Transverse colon (tissue), 4 donors: ENCODE data around the gene ELOVL1. TPM values are rescaled to one million over a fixed set of nuclear protein-coding genes. Genes with fewer than 3 reads are reported as not detected.
"Not testable (repeated sequence)": the region's sequence is repeated elsewhere in the genome, so short reads cannot be mapped to it uniquely, and the experiment has no call there.

Experiments used
- DNase-seq: peaks from one replicate; pipeline ENCODE4 v3.0.0-alpha.2; 2019
- H3K27ac ChIP-seq, 4 donors: fragments of 200-600 bp; sonication (generic); 2 replicates each; pipeline ENCODE4 v1.5.1; 2016 to 2018; ENCODE audit warnings: inconsistent platforms in 4 of 4
- H3K27me3 ChIP-seq: fragments of 200-600 bp; sonication (generic); 2 replicates; pipeline ENCODE4 v1.5.1; 2017; ENCODE audit warnings: inconsistent platforms
- H3K36me3 ChIP-seq, 4 donors: fragments of 200-600 bp; sonication (generic); 2 replicates each; pipeline ENCODE4 v1.5.1; 2017 to 2019; ENCODE audit warnings: inconsistent platforms in 4 of 4
- H3K4me1 ChIP-seq, 4 donors: fragments of 200-600 bp; sonication (generic); 2 replicates each; pipeline ENCODE4 v1.5.1; 2017 to 2020; ENCODE audit warnings: inconsistent platforms in 4 of 4
- H3K4me3 ChIP-seq, 4 donors: fragments of 200-600 bp; sonication (generic); 1 replicate in 1 of 4; 2 replicates in 3 of 4; pipeline versions ENCODE4 v1.5.1 to v1.6.1; 2017 to 2019; ENCODE audit warnings: inconsistent platforms in 4 of 4
- H3K9me3 ChIP-seq, 2 donors: fragments of 200-600 bp; sonication (generic); 2 replicates each; pipeline ENCODE4 v1.5.1; 2017 to 2019; ENCODE audit warnings: inconsistent platforms in 2 of 2
- CTCF ChIP-seq, 5 experiments: fragments of 200-600 bp in 3 of 5; fragments of 450-650 bp in 2 of 5; sonication (generic) in 3 of 5; IDR thresholded peaks; 1 replicate in 2 of 5; 2 replicates in 3 of 5; pipeline ENCODE4 v1.5.1; 2016 to 2017; ENCODE audit warnings: antibody characterized with exemption in 5 of 5, inconsistent platforms in 3 of 5, mild to moderate bottlenecking in 2 of 5, moderate library complexity in 1 of 5
- EP300 ChIP-seq: sonication (generic); formaldehyde crosslinking; IDR thresholded peaks from one replicate; pipeline ENCODE4 v1.6.1; 2017; ENCODE audit warnings: antibody characterized with exemption, low read depth
- POLR2A ChIP-seq: fragments of 450-650 bp; IDR thresholded peaks from one replicate; pipeline ENCODE4 v1.6.1; 2016; ENCODE audit warnings: antibody characterized with exemption, mild to moderate bottlenecking, moderate library complexity
- POLR2AphosphoS5 ChIP-seq, 3 donors: sonication (generic); formaldehyde crosslinking; IDR thresholded peaks; one replicate each; pipeline ENCODE4 v1.6.1; 2016; ENCODE audit warnings: antibody characterized with exemption in 3 of 3
- WGBS, 2 donors: methylation state at CpG; one replicate each; pipeline ENCODE4 v1.1.5; 2018; ENCODE audit warnings: low coverage in 1 of 2; 5-methylcytosine and 5-hydroxymethylcytosine counted together
- in situ Hi-C, 4 donors: fragments of 200-750 bp; cut with MboI; loops; one replicate each; pipeline versions ENCODE4 v1.15.0 to v1.15.1; 2017; ENCODE audit warnings: low sequenced_read_pairs in 3 of 4, low pct_ligation_motif_present in 1 of 4, low pct_unique_long_range_greater_than_20kb in 1 of 4
- intact Hi-C: fragments of 100-400 bp; cut with DNase I; formaldehyde crosslinking; loops from one replicate; pipeline ENCODE4 v1.15.1; 2023; ENCODE audit warnings: low total_unique reads
- total RNA-seq, 4 donors: library from RNA; depleted of rRNA; stranded (reverse); fragments of >200 nt; gene quantifications; one replicate each; pipeline ENCODE4 v1.1.0, GENCODE V29; 2016

ELOVL1 gene
- total RNA-seq, 4 donors from 2014 or later, result 58.4 to 114 (median 99.5) TPM

- Histone ChIP-seq H3K9me3 (no peaks in the 10 kb centered on the region), H3K36me3 (peaks cover 0 to 25% (median 10%) of the 10 kb centered on the region in 4 donors), H3K27me3 (no peaks in the 10 kb centered on the region), H3K4me3 (no peak overlapping the region), H3K27ac (no peak overlapping the region), H3K4me1 (peaks cover 0 to 18% (median 3%) of the 10 kb centered on the region in 4 donors)
- intact Hi-C loops (no loop called here), in situ Hi-C loops (no loop called here)
- TF ChIP-seq POLR2A (no peak), CTCF (IDR thresholded peaks at IDR 0.05) (no peak), EP300 (no peak), POLR2AphosphoS5 (IDR thresholded peaks at IDR 0.05) (no peak)
- WGBS, 2 donors, result 75 to 98% methylated on average over 1 to 6 of the region's 6 CpGs
- no peak for DNase-seq
These were observed 34.5 kb upstream of the ELOVL1 start for GRCh38 chr1:43402089-43402865.

GRCh38 chr1:43400441-43400840 is 32.6 kb upstream of the ELOVL1 start:
- in situ Hi-C loops, H3K9me3 ChIP-seq, H3K27me3 ChIP-seq, H3K27ac ChIP-seq, DNase-seq, H3K4me3 ChIP-seq, intact Hi-C loops: not testable (repeated sequence)
- peaks cover 0 to 24% (median 10%) of the 10 kb centered on the region in 4 donors for H3K36me3 ChIP-seq
- WGBS, 2 donors, result 97 to 100% methylated on average over 1 to 9 of the region's 9 CpGs
- peaks cover 0 to 16% (median 1%) of the 10 kb centered on the region in 4 donors for H3K4me1 ChIP-seq

- in situ Hi-C loops, result no loop called here
- no peak for DNase-seq
- H3K27ac ChIP-seq, result no peak overlapping the region
- TF ChIP-seq POLR2AphosphoS5 (IDR thresholded peaks at IDR 0.05) (no peak), CTCF (IDR thresholded peaks at IDR 0.05) (no peak), EP300 (no peak), POLR2A (no peak)
- intact Hi-C loops, result no loop called here
- H3K4me1 ChIP-seq, result peaks cover 0 to 14% (median 0%) of the 10 kb centered on the region in 4 donors
- H3K9me3 ChIP-seq, result no peaks in the 10 kb centered on the region
- no peak overlapping the region for H3K4me3 ChIP-seq
- H3K27me3 ChIP-seq, result no peaks in the 10 kb centered on the region
- 96 to 97% methylated on average over 3 of the region's 3 CpGs for WGBS, 2 donors
- H3K36me3 ChIP-seq, result peaks cover 0 to 7% (median 2%) of the 10 kb centered on the region in 4 donors
These were observed 30.4 kb upstream of the ELOVL1 start for GRCh38 chr1:43398227-43398626.

GRCh38 chr1:43396059-43396458 is 28.2 kb upstream of the ELOVL1 start:
- WGBS, 2 donors, result 41 to 56% methylated on average over 1 of the region's 1 CpG
- in situ Hi-C loops, result no loop called here
- no peak overlapping the region for H3K27ac ChIP-seq
- peaks cover 0 to 4% (median 2%) of the 10 kb centered on the region in 4 donors for H3K36me3 ChIP-seq
- no peaks in the 10 kb centered on the region for H3K9me3 ChIP-seq
- DNase-seq, result no peak
- no peak for TF ChIP-seq POLR2A
- TF ChIP-seq CTCF (IDR thresholded peaks at IDR 0.05), result no peak
- no peak for TF ChIP-seq POLR2AphosphoS5 (IDR thresholded peaks at IDR 0.05)
- no peak for TF ChIP-seq EP300
- H3K4me1 ChIP-seq, result peaks cover 0 to 22% (median 1%) of the 10 kb centered on the region in 4 donors
- no peaks in the 10 kb centered on the region for H3K27me3 ChIP-seq
- H3K4me3 ChIP-seq, result no peak overlapping the region
- intact Hi-C loops, result no loop called here
